SK-N-SH treated with all-trans-retinoic acid at 6 μM for 48 hours (cell line): ENCODE measurements around the gene RAC3.
A peak's percentile ranks its signal among the peaks of the same experiment; 100 is the strongest.

Source experiments
- ATAC-seq: fragments of 200-7000 bp; cut with Tn5 transposase; 3 replicates; pipeline ENCODE4 v1.9.1; 2020; ENCODE audit warnings: mild to moderate bottlenecking, moderate library complexity
- ARNTL ChIP-seq: fragments of 450-650 bp; formaldehyde crosslinking; IDR thresholded peaks from 2 replicates; pipeline ENCODE4 v1.5.0; 2020; ENCODE audit warnings: low read depth, mild to moderate bottlenecking, moderate library complexity, borderline replicate concordance
- BACH2 ChIP-seq: fragments of 250-450 bp; sonication (Bioruptor Pico); IDR thresholded peaks from 2 replicates; pipeline ENCODE4 v1.9.0; 2021; ENCODE audit warnings: mild to moderate bottlenecking, borderline replicate concordance
- CSDC2 ChIP-seq: fragments of 250-450 bp; sonication (Bioruptor Pico); IDR thresholded peaks from 2 replicates; pipeline ENCODE4 v1.5.0; 2020; ENCODE audit warnings: mild to moderate bottlenecking, moderate library complexity
- CSRNP3 ChIP-seq: fragments of 250-450 bp; sonication (Bioruptor Pico); IDR thresholded peaks from 2 replicates; pipeline ENCODE4 v1.5.1; 2021; ENCODE audit warnings: mild to moderate bottlenecking, moderate library complexity
- ESRRG ChIP-seq: fragments of 250-450 bp; sonication (Bioruptor Pico); IDR thresholded peaks from 2 replicates; pipeline ENCODE4 v1.6.1; 2021; ENCODE audit warnings: mild to moderate bottlenecking
- GLIS3 ChIP-seq: fragments of 250-450 bp; sonication (Bioruptor Pico); IDR thresholded peaks from 2 replicates; pipeline ENCODE4 v1.5.0; 2020; ENCODE audit warnings: mild to moderate bottlenecking, moderate library complexity
- OSR1 ChIP-seq: fragments of 250-450 bp; sonication (Bioruptor Pico); IDR thresholded peaks from 2 replicates; pipeline ENCODE4 v1.8.0; 2022; ENCODE audit warnings: moderate library complexity, mild to moderate bottlenecking, inconsistent platforms
- PPARA ChIP-seq: fragments of 250-450 bp; sonication (Bioruptor Pico); IDR thresholded peaks from 2 replicates; pipeline ENCODE4 v1.5.0; 2020; ENCODE audit warnings: mild to moderate bottlenecking, borderline replicate concordance
- RARB ChIP-seq: fragments of 250-450 bp; sonication (Bioruptor Pico); IDR thresholded peaks from 2 replicates; pipeline ENCODE4 v1.8.0; 2021; ENCODE audit warnings: mild to moderate bottlenecking, moderate library complexity
- SNAI2 ChIP-seq: fragments of 250-450 bp; sonication (Bioruptor Pico); IDR thresholded peaks from 2 replicates; pipeline ENCODE4 v1.5.0; 2020; ENCODE audit warnings: mild to moderate bottlenecking, moderate library complexity
- TCF4 ChIP-seq: fragments of 250-450 bp; sonication (Bioruptor Pico); IDR thresholded peaks from 2 replicates; pipeline ENCODE4 v1.8.0; 2021; ENCODE audit warnings: mild to moderate bottlenecking, moderate library complexity, borderline replicate concordance
- TOX ChIP-seq: fragments of 250-450 bp; sonication (Bioruptor Pico); IDR thresholded peaks from 2 replicates; pipeline ENCODE4 v1.8.0; 2021; ENCODE audit warnings: mild to moderate bottlenecking, moderate library complexity, borderline replicate concordance
- ZC3H10 ChIP-seq: fragments of 250-450 bp; sonication (Bioruptor Pico); IDR thresholded peaks from 2 replicates; pipeline ENCODE4 v1.5.1; 2021; ENCODE audit warnings: mild to moderate bottlenecking, moderate library complexity
- ZFP3 ChIP-seq: fragments of 250-450 bp; sonication (Bioruptor Pico); IDR thresholded peaks from 2 replicates; pipeline ENCODE4 v1.5.0; 2020; ENCODE audit warnings: mild to moderate bottlenecking, moderate library complexity
- ZFP30 ChIP-seq: fragments of 450-650 bp; formaldehyde crosslinking; IDR thresholded peaks from 2 replicates; pipeline ENCODE4 v1.5.0; 2022; ENCODE audit warnings: mild to moderate bottlenecking, moderate library complexity
- ZNF565 ChIP-seq: fragments of 450-650 bp; formaldehyde crosslinking; conservative IDR thresholded peaks from 2 replicates; pipeline ENCODE4 v1.5.0; 2020; ENCODE audit warnings: low read depth, mild to moderate bottlenecking, moderate library complexity
- ZNF70 ChIP-seq: fragments of 450-650 bp; formaldehyde crosslinking; IDR thresholded peaks from 2 replicates; pipeline ENCODE4 v1.5.0; 2020; ENCODE audit warnings: mild to moderate bottlenecking, moderate library complexity
- ZNF8 ChIP-seq: fragments of 450-650 bp; formaldehyde crosslinking; IDR thresholded peaks from 2 replicates; pipeline ENCODE4 v1.5.0; 2020; ENCODE audit warnings: mild to moderate bottlenecking, moderate library complexity
- TF ChIP-seq, protein P1 (sequence below): fragments of 250-450 bp; sonication (Bioruptor Pico); IDR thresholded peaks from 2 replicates; pipeline ENCODE4 v1.8.0; 2021; ENCODE audit warnings: low read depth, mild to moderate bottlenecking, moderate library complexity, borderline replicate concordance
- TF ChIP-seq, protein P2 (sequence below): fragments of 250-450 bp; sonication (Bioruptor Pico); IDR thresholded peaks from 2 replicates; pipeline ENCODE4 v1.5.0; 2020; ENCODE audit warnings: mild to moderate bottlenecking, moderate library complexity

RAC3 gene

GRCh38 chr17:82012261-82012639, 19.2 kb upstream of the RAC3 start:
- ATAC-seq: no peak
- TF ChIP-seq ZNF70 (CRISPR knock-in tag) (no peak), OSR1 (CRISPR knock-in tag) (no peak), ESRRG (CRISPR knock-in tag) (no peak), TCF4 (no peak), CSDC2 (CRISPR knock-in tag) (no peak), ARNTL (CRISPR knock-in tag) (no peak)

GRCh38 chr17:82012640-82013295, 18.7 kb upstream of the RAC3 start:
- TF ChIP-seq OSR1 (CRISPR knock-in tag) (no peak), ZFP30 (CRISPR knock-in tag) (no peak), ZNF565 (CRISPR knock-in tag) (no peak), ZFP3 (CRISPR knock-in tag) (no peak), PPARA (no peak), ZC3H10 (no peak), RARB (CRISPR knock-in tag) (no peak), BACH2 (CRISPR knock-in tag) (no peak), SNAI2 (CRISPR knock-in tag) (no peak), GLIS3 (CRISPR knock-in tag) (no peak), CSRNP3 (CRISPR knock-in tag) (no peak), TOX (no peak), ZNF8 (CRISPR knock-in tag) (no peak), ARNTL (CRISPR knock-in tag) (no peak), ESRRG (CRISPR knock-in tag) (no peak), CSDC2 (CRISPR knock-in tag) (no peak)
- TF ChIP-seq, protein P1, sequence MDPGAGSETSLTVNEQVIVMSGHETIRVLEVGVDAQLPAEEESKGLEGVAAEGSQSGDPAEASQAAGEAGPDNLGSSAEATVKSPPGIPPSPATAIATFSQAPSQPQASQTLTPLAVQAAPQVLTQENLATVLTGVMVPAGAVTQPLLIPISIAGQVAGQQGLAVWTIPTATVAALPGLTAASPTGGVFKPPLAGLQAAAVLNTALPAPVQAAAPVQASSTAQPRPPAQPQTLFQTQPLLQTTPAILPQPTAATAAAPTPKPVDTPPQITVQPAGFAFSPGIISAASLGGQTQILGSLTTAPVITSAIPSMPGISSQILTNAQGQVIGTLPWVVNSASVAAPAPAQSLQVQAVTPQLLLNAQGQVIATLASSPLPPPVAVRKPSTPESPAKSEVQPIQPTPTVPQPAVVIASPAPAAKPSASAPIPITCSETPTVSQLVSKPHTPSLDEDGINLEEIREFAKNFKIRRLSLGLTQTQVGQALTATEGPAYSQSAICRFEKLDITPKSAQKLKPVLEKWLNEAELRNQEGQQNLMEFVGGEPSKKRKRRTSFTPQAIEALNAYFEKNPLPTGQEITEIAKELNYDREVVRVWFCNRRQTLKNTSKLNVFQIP (CRISPR knock-in tag): no peak
- TF ChIP-seq, protein P2, sequence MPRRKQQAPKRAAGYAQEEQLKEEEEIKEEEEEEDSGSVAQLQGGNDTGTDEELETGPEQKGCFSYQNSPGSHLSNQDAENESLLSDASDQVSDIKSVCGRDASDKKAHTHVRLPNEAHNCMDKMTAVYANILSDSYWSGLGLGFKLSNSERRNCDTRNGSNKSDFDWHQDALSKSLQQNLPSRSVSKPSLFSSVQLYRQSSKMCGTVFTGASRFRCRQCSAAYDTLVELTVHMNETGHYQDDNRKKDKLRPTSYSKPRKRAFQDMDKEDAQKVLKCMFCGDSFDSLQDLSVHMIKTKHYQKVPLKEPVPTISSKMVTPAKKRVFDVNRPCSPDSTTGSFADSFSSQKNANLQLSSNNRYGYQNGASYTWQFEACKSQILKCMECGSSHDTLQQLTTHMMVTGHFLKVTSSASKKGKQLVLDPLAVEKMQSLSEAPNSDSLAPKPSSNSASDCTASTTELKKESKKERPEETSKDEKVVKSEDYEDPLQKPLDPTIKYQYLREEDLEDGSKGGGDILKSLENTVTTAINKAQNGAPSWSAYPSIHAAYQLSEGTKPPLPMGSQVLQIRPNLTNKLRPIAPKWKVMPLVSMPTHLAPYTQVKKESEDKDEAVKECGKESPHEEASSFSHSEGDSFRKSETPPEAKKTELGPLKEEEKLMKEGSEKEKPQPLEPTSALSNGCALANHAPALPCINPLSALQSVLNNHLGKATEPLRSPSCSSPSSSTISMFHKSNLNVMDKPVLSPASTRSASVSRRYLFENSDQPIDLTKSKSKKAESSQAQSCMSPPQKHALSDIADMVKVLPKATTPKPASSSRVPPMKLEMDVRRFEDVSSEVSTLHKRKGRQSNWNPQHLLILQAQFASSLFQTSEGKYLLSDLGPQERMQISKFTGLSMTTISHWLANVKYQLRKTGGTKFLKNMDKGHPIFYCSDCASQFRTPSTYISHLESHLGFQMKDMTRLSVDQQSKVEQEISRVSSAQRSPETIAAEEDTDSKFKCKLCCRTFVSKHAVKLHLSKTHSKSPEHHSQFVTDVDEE (CRISPR knock-in tag): no peak
- TF ChIP-seq, all 23 proteins: peak for 0
- peak; percentile 2; the same call in 1 of the 3 replicates for ATAC-seq

DNA sequence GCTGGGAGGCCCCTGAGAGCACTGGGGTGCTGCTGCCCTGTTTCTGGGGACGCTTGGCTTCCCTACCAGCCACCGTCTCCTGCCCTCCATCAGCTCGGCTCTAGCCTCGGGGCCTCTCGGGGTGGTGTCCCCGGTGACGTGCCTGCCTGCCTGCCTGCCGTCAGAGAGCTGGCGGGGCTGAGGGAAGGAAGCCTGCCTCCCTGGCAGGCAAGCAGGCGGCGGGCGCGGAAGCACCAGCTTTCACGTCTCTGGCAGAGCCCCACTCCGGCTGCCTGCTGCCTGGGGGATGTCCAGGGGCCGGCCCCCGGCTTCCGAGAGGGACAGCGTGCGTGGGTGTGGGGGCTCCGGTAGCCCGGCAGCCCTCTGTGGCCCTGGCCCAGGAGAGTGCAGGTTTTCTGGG, 18.1 kb upstream of the RAC3 start:
- 0 out of 3 replicates have a peak, but pooled peaks have one; percentile 1 for ATAC-seq
- no peak for TF ChIP-seq ZNF565 (CRISPR knock-in tag)
- no peak for TF ChIP-seq RARB (CRISPR knock-in tag)
- no peak for TF ChIP-seq GLIS3 (CRISPR knock-in tag)
- TF ChIP-seq SNAI2 (CRISPR knock-in tag): no peak
- no peak for TF ChIP-seq ESRRG (CRISPR knock-in tag)
- TF ChIP-seq PPARA: no peak
- no peak for TF ChIP-seq OSR1 (CRISPR knock-in tag)
- no peak for TF ChIP-seq ZFP30 (CRISPR knock-in tag)

- ATAC-seq: no peak
- no peak for TF ChIP-seq TCF4
- TF ChIP-seq ZFP30 (CRISPR knock-in tag): no peak
- no peak for TF ChIP-seq ESRRG (CRISPR knock-in tag)
- TF ChIP-seq CSDC2 (CRISPR knock-in tag): no peak
- no peak for TF ChIP-seq CSRNP3 (CRISPR knock-in tag)
- TF ChIP-seq ZNF70 (CRISPR knock-in tag): no peak
- TF ChIP-seq, protein P1 (CRISPR knock-in tag): no peak
These were observed 17.6 kb upstream of the RAC3 start for GRCh38 chr17:82013772-82014321.
